Testis (tissue), 2 donors: ENCODE data around the gene RBFOX1.

Experiments
- POLR2A ChIP-seq: fragments of 450-650 bp; IDR thresholded peaks from one replicate; pipeline ENCODE4 v1.6.1; 2017; ENCODE audit warnings: antibody characterized with exemption, mild to moderate bottlenecking, moderate library complexity
- TF ChIP-seq, protein P1 (sequence below), 3 experiments: fragments of 450-650 bp in 2 of 3; fragments of 200-600 bp in 1 of 3; sonication (generic) in 1 of 3; IDR thresholded peaks; one replicate each; pipeline ENCODE4 v1.5.1; 2016 to 2019; ENCODE audit warnings: antibody characterized with exemption in 3 of 3, mild to moderate bottlenecking in 2 of 3, moderate library complexity in 1 of 3

DNA sequence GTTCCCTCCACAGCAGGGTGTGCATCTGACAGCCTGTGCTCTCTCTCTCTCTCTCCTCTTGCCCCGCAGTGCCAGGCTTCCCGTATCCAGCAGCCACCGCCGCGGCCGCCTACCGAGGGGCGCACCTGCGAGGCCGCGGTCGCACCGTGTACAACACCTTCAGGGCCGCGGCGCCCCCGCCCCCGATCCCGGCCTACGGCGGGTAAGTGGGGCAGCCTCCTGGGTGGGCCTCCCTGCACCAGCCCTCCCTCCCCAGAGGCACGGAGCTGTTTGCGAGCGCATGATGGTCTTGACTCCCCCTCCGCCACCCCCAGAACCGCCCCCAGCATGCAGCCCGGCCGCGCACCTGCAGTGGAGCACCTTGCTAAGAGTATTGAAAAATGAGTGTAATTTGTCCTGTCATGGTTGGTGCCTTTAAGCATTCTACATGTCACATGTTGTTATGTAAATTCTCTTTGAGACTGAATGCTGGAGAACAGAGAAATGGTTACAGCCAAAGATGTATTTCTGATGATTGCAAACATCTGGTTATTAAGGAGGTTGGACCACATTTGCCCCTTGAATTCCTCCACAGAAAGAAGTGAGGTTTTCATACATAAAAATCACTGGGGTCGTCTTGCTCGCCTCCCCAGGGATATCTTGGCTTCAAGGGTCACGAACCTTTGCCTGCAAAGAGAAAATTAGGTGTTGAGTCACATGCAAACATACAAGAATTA lies 321.3 kb downstream of the RBFOX1 start:
- TF ChIP-seq, protein P1, sequence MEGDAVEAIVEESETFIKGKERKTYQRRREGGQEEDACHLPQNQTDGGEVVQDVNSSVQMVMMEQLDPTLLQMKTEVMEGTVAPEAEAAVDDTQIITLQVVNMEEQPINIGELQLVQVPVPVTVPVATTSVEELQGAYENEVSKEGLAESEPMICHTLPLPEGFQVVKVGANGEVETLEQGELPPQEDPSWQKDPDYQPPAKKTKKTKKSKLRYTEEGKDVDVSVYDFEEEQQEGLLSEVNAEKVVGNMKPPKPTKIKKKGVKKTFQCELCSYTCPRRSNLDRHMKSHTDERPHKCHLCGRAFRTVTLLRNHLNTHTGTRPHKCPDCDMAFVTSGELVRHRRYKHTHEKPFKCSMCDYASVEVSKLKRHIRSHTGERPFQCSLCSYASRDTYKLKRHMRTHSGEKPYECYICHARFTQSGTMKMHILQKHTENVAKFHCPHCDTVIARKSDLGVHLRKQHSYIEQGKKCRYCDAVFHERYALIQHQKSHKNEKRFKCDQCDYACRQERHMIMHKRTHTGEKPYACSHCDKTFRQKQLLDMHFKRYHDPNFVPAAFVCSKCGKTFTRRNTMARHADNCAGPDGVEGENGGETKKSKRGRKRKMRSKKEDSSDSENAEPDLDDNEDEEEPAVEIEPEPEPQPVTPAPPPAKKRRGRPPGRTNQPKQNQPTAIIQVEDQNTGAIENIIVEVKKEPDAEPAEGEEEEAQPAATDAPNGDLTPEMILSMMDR (IDR thresholded peaks at IDR 0.05), result no peak
- TF ChIP-seq POLR2A, result no peak
